Measurements from ENCODE around the gene HIVEP1. TPM values are rescaled to one million over a fixed set of nuclear protein-coding genes. Genes with fewer than 3 reads are reported as not detected.

The HIVEP1 gene
- total and polyA plus RNA-seq, 2 of the 13 experiments (the other 11 are each of a cell fraction or from before 2014, with no cell fraction given) = 7.4 to 9.9 TPM

DNA sequence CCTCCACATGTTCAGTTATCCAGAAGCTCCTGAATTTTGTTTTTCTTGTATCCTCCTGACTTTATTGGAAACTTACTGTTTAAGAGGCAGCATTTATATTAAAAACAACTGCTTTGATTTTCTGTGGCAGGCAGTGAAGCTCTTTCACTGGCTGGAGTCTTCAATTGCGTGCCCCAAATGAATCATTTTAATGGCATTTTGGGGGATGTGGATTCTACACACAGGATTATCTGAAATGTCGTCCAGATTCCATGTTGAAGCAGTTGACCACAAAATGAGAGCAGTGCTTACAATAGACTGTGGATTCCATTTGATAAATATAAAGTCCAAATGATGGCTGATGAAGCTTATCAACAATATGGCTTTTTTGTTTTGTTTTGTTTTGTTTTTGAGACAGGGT is 41.0 kb upstream of the HIVEP1 start:
- Histone ChIP-seq H3K27me3 (ENCODE audit: control insufficient read depth in 1 of 2, insufficient read depth in 2 of 2, low read length in 2 of 2) (no peaks in the 10 kb centered on the region), H3K36me3 (replicated peaks in 1 of 2; ENCODE audit: control insufficient read depth in 1 of 2, insufficient read depth in 2 of 2, low read length in 2 of 2) (no peaks in the 10 kb centered on the region), H3K4me3 (replicated peaks in 1 of 3; ENCODE audit: insufficient read depth in 1 of 3, low read depth in 2 of 3, low read length in 3 of 3) (no peak overlapping the region), H3K79me2 (ENCODE audit: insufficient read depth, low read length) (no peaks in the 10 kb centered on the region), H4K20me1 (ENCODE audit: insufficient read depth, low read length) (no peaks in the 10 kb centered on the region), H3K4me1 (ENCODE audit: insufficient read depth, low read length) (no peaks in the 10 kb centered on the region), H3K27ac (ENCODE audit: extremely low read length, insufficient read depth, low read length) (no peak overlapping the region), H3K9ac (ENCODE audit: insufficient read depth, low read depth, low read length) (no peak overlapping the region), H2AFZ (ENCODE audit: low read length) (no peak overlapping the region), H3K9me3 (ENCODE audit: low read length) (no peaks in the 10 kb centered on the region), H3K4me2 (ENCODE audit: low read depth, low read length) (no peak overlapping the region)
- WGBS (ENCODE audit: low lambda C conversion rate) = 27% methylated on average over 2 of the region's 2 CpGs
- DNase-seq (ENCODE audit: low spot score) (no peak), ATAC-seq (no peak), FAIRE-seq (no peak)
- no peak for TF ChIP-seq ZNF329 (CRISPR knock-in tag; IDR thresholded peaks at IDR 0.05; ENCODE audit: low read depth)
- TF ChIP-seq ZNF563 (CRISPR knock-in tag; IDR thresholded peaks at IDR 0.05) = no peak
- TF ChIP-seq HNF4G (IDR thresholded peaks at IDR 0.05; ENCODE audit: borderline replicate concordance, low read depth, low read length) = no peak
- no peak for TF ChIP-seq HNF4G (CRISPR knock-in tag; IDR thresholded peaks at IDR 0.05; ENCODE audit: borderline replicate concordance, low read depth)
- TF ChIP-seq GATAD1 (CRISPR knock-in tag; IDR thresholded peaks at IDR 0.05) = no peak
- no peak for TF ChIP-seq ZNF572 (CRISPR knock-in tag; IDR thresholded peaks at IDR 0.05)
- no peak for TF ChIP-seq ATAD3A (CRISPR knock-in tag; IDR thresholded peaks at IDR 0.05)
- no peak for TF ChIP-seq ZBTB3 (CRISPR knock-in tag; IDR thresholded peaks at IDR 0.05; ENCODE audit: borderline replicate concordance, low read depth)
- no peak for TF ChIP-seq ZNF558 (CRISPR knock-in tag; IDR thresholded peaks at IDR 0.05; ENCODE audit: borderline replicate concordance)
- CTCF ChIA-PET (ENCODE audit: low intra/inter-chr PET ratio, low total read pairs) = no interaction called here
- no TSS peak for BruUV-seq (replicated peaks)
- in situ Hi-C loops (cut with HindIII; ENCODE audit: extremely low pct_ligation_motif_present, low pct_unique_long_range_greater_than_20kb) = no loop called here
- intact Hi-C loops (cut with micrococcal nuclease; ENCODE audit: unreplicated experiment) = no loop called here
- POLR2A ChIA-PET = no interaction called here

DNA sequence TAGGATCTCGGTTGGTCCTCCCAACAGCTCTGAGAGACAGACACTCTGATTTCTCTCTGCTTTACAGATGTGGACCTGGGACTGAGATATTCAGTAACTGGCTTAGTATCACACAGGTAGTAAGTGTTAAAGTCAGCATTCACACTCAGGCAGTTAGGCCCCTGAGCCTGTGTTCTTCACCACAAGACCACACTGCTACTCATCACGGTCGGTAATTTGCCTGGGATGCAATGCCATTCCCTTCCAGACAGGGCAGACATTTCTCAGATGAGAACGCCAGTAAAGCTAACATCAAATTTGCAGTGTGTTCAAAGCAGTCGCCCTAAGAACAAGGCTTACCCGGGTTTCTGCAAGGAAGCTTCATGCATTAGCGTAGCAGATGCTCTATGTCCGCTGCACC is 39.8 kb upstream of the HIVEP1 start:
- Histone ChIP-seq H3K79me2 (ENCODE audit: insufficient read depth, low read length) (no peaks in the 10 kb centered on the region), H3K4me1 (ENCODE audit: insufficient read depth, low read length) (no peaks in the 10 kb centered on the region), H2AFZ (ENCODE audit: low read length) (no peak overlapping the region), H3K27ac (ENCODE audit: extremely low read length, insufficient read depth, low read length) (no peak overlapping the region), H3K4me3 (replicated peaks in 1 of 3; ENCODE audit: insufficient read depth in 1 of 3, low read depth in 2 of 3, low read length in 3 of 3) (no peak overlapping the region), H3K9me3 (ENCODE audit: low read length) (no peaks in the 10 kb centered on the region), H3K27me3 (ENCODE audit: control insufficient read depth in 1 of 2, insufficient read depth in 2 of 2, low read length in 2 of 2) (no peaks in the 10 kb centered on the region), H4K20me1 (ENCODE audit: insufficient read depth, low read length) (no peaks in the 10 kb centered on the region), H3K36me3 (replicated peaks in 1 of 2; ENCODE audit: control insufficient read depth in 1 of 2, insufficient read depth in 2 of 2, low read length in 2 of 2) (no peaks in the 10 kb centered on the region), H3K9ac (ENCODE audit: insufficient read depth, low read depth, low read length) (no peak overlapping the region), H3K4me2 (ENCODE audit: low read depth, low read length) (no peak overlapping the region)
- in situ Hi-C loops (cut with HindIII; ENCODE audit: extremely low pct_ligation_motif_present, low pct_unique_long_range_greater_than_20kb) = no loop called here
- WGBS (ENCODE audit: low lambda C conversion rate) = 67% methylated on average over 8 of the region's 8 CpGs
- intact Hi-C loops (cut with micrococcal nuclease; ENCODE audit: unreplicated experiment) = no loop called here
- POLR2A ChIA-PET = no interaction called here
- ATAC-seq = no peak
- no peak for DNase-seq (ENCODE audit: low spot score)
- FAIRE-seq = no peak
- BruUV-seq (replicated peaks) = no TSS peak
- CTCF ChIA-PET (ENCODE audit: low intra/inter-chr PET ratio, low total read pairs) = no interaction called here
- no peak for TF ChIP-seq TAF1 (CRISPR knock-in tag; IDR thresholded peaks at IDR 0.05)
- TF ChIP-seq XRCC5 (optimal IDR thresholded peaks at IDR 0.05; ENCODE audit: low read length) = no peak
- no peak for TF ChIP-seq SRSF1 (optimal IDR thresholded peaks at IDR 0.05; ENCODE audit: low read depth, low read length)
- TF ChIP-seq ZNF501 (CRISPR knock-in tag; IDR thresholded peaks at IDR 0.05) = no peak
- no peak for TF ChIP-seq ZNF678 (CRISPR knock-in tag; IDR thresholded peaks at IDR 0.05)
- TF ChIP-seq, protein P1, sequence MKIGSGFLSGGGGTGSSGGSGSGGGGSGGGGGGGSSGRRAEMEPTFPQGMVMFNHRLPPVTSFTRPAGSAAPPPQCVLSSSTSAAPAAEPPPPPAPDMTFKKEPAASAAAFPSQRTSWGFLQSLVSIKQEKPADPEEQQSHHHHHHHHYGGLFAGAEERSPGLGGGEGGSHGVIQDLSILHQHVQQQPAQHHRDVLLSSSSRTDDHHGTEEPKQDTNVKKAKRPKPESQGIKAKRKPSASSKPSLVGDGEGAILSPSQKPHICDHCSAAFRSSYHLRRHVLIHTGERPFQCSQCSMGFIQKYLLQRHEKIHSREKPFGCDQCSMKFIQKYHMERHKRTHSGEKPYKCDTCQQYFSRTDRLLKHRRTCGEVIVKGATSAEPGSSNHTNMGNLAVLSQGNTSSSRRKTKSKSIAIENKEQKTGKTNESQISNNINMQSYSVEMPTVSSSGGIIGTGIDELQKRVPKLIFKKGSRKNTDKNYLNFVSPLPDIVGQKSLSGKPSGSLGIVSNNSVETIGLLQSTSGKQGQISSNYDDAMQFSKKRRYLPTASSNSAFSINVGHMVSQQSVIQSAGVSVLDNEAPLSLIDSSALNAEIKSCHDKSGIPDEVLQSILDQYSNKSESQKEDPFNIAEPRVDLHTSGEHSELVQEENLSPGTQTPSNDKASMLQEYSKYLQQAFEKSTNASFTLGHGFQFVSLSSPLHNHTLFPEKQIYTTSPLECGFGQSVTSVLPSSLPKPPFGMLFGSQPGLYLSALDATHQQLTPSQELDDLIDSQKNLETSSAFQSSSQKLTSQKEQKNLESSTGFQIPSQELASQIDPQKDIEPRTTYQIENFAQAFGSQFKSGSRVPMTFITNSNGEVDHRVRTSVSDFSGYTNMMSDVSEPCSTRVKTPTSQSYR (CRISPR knock-in tag; IDR thresholded peaks at IDR 0.05; ENCODE audit: borderline replicate concordance) = no peak
- no peak for TF ChIP-seq THYN1 (CRISPR knock-in tag; IDR thresholded peaks at IDR 0.05; ENCODE audit: borderline replicate concordance, low read depth)
- TF ChIP-seq SNAI1 (CRISPR knock-in tag; IDR thresholded peaks at IDR 0.05; ENCODE audit: borderline replicate concordance) = no peak
- no peak for TF ChIP-seq HOXA9 (CRISPR knock-in tag; IDR thresholded peaks at IDR 0.05; ENCODE audit: borderline replicate concordance)
- TF ChIP-seq ZFYVE20 (CRISPR knock-in tag; IDR thresholded peaks at IDR 0.05; ENCODE audit: borderline replicate concordance, low read depth) = no peak

Data from HepG2 (cell line).